Measurements from ENCODE around the gene SSR1. TPM values are rescaled to one million over a fixed set of nuclear protein-coding genes. Genes with fewer than 3 reads are reported as not detected.
"Not testable (repeated sequence)": the region's sequence is repeated elsewhere in the genome, so short reads cannot be mapped to it uniquely, and the experiment has no call there.

Gene SSR1
- total RNA-seq, 3 donors from 2014 or later (not counting 1 experiment from before 2014, with no cell fraction given): 82.8 to 97.6 (median 93.1) TPM

GRCh38 chr6:7316658-7317533, 3.9 kb upstream of the SSR1 start:
- Histone ChIP-seq H3K27me3 (ENCODE audit: control insufficient read depth, insufficient read depth, low read length) (no peaks in the 10 kb centered on the region), H3K36me3 (ENCODE audit: control insufficient read depth, insufficient read depth, low read length) (no peaks in the 10 kb centered on the region), H3K4me1 (ENCODE audit: control insufficient read depth, insufficient read depth, low read length) (peaks cover 11% of the 10 kb centered on the region), H3K27ac (ENCODE audit: low read length) (no peak overlapping the region), H3K4me3 (ENCODE audit: low read length) (no peak overlapping the region), H3K9me3 (ENCODE audit: control insufficient read depth, insufficient read depth, low read length) (no peaks in the 10 kb centered on the region)
- Mint-ChIP-seq H3K4me3 (no peak overlapping the region), H3K27ac (no peak overlapping the region), H3K36me3 (no peaks in the 10 kb centered on the region), H3K27me3 (ENCODE audit: low read depth in 2 of 2) (no peaks in the 10 kb centered on the region), H3K9me3 (no peaks in the 10 kb centered on the region), H3K4me1 (peaks cover 7 to 12% of the 10 kb centered on the region in 2 donors)
- intact Hi-C loops (cut with micrococcal nuclease): no loop called here
- no peak for DNase-seq
- no peak for ATAC-seq
- TF ChIP-seq, protein P1, sequence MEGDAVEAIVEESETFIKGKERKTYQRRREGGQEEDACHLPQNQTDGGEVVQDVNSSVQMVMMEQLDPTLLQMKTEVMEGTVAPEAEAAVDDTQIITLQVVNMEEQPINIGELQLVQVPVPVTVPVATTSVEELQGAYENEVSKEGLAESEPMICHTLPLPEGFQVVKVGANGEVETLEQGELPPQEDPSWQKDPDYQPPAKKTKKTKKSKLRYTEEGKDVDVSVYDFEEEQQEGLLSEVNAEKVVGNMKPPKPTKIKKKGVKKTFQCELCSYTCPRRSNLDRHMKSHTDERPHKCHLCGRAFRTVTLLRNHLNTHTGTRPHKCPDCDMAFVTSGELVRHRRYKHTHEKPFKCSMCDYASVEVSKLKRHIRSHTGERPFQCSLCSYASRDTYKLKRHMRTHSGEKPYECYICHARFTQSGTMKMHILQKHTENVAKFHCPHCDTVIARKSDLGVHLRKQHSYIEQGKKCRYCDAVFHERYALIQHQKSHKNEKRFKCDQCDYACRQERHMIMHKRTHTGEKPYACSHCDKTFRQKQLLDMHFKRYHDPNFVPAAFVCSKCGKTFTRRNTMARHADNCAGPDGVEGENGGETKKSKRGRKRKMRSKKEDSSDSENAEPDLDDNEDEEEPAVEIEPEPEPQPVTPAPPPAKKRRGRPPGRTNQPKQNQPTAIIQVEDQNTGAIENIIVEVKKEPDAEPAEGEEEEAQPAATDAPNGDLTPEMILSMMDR (IDR thresholded peaks at IDR 0.05): no peak
- WGBS (ENCODE audit: insufficient coverage): 95% methylated on average over 41 of the region's 41 CpGs

- H3K9me3 Mint-ChIP-seq: no peaks in the 10 kb centered on the region
- H3K4me1 Mint-ChIP-seq: peaks cover 12 to 19% of the 10 kb centered on the region in 2 donors
- ATAC-seq (no peak), DNase-seq (no peak)
- H3K4me3 Mint-ChIP-seq: no peak overlapping the region
- no peaks in the 10 kb centered on the region for H3K36me3 Mint-ChIP-seq
- no peaks in the 10 kb centered on the region for H3K27me3 ChIP-seq (ENCODE audit: control insufficient read depth, insufficient read depth, low read length)
- H3K27ac ChIP-seq (ENCODE audit: low read length): no peak overlapping the region
- no peak overlapping the region for H3K4me3 ChIP-seq (ENCODE audit: low read length)
- H3K9me3 ChIP-seq (ENCODE audit: control insufficient read depth, insufficient read depth, low read length): no peaks in the 10 kb centered on the region
- intact Hi-C loops (cut with micrococcal nuclease): no loop called here
- H3K27ac Mint-ChIP-seq: no peak overlapping the region
- no peaks in the 10 kb centered on the region for H3K36me3 ChIP-seq (ENCODE audit: control insufficient read depth, insufficient read depth, low read length)
- 73% methylated on average over 6 of the region's 6 CpGs for WGBS (ENCODE audit: insufficient coverage)
- H3K27me3 Mint-ChIP-seq (ENCODE audit: low read depth in 2 of 2): no peaks in the 10 kb centered on the region
- TF ChIP-seq, protein P1 (IDR thresholded peaks at IDR 0.05): no peak
- peaks cover 11% of the 10 kb centered on the region for H3K4me1 ChIP-seq (ENCODE audit: control insufficient read depth, insufficient read depth, low read length)
Observed at GRCh38 chr6:7315948-7316365, 3.0 kb upstream of the SSR1 start.

GRCh38 chr6:7315087-7315947, 2.3 kb upstream of the SSR1 start:
- H3K27me3 ChIP-seq (ENCODE audit: control insufficient read depth, insufficient read depth, low read length); H3K9me3 Mint-ChIP-seq; DNase-seq; H3K27ac ChIP-seq (ENCODE audit: low read length); H3K4me3 Mint-ChIP-seq; H3K36me3 Mint-ChIP-seq; H3K4me3 ChIP-seq (ENCODE audit: low read length); H3K27me3 Mint-ChIP-seq (ENCODE audit: low read depth in 2 of 2); intact Hi-C loops (cut with micrococcal nuclease); H3K36me3 ChIP-seq (ENCODE audit: control insufficient read depth, insufficient read depth, low read length); H3K9me3 ChIP-seq (ENCODE audit: control insufficient read depth, insufficient read depth, low read length); ATAC-seq: not testable (repeated sequence)
- H3K4me1 Mint-ChIP-seq: peaks cover 13 to 21% of the 10 kb centered on the region in 2 donors
- H3K27ac Mint-ChIP-seq: peak overlapping the region in 1 of 2 donors; percentile 90
- peaks cover 14% of the 10 kb centered on the region for H3K4me1 ChIP-seq (ENCODE audit: control insufficient read depth, insufficient read depth, low read length)
- WGBS (ENCODE audit: insufficient coverage): 90% methylated on average over 34 of the region's 34 CpGs

DNA sequence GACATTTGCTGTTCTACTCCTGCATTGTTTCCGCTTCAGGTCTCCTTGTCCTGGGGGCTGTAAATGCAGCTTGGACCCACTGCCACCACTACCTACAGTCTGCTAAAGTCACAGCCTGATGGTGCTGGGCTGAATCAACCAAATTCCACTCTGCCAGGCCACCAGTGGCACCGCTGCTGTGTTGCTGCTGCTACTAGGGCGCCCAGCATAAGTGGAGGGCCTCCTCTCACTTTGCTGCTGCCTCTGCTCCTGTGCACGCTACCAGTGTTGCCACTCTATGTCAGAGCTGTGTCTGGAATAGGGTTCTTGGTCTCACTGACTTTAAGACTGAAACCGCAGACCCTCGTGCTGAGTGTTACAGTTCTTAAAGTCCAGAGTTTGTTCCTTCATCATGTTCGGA, 1.4 kb upstream of the SSR1 start:
- 85% methylated on average over 7 of the region's 7 CpGs for WGBS (ENCODE audit: insufficient coverage)
- ATAC-seq (no peak), DNase-seq (peak in 1 of 2 donors; percentile 7)
- H3K4me3 Mint-ChIP-seq: peak overlapping the region; percentile 37
- H3K9me3 Mint-ChIP-seq: no peaks in the 10 kb centered on the region
- H3K9me3 ChIP-seq (ENCODE audit: control insufficient read depth, insufficient read depth, low read length): no peaks in the 10 kb centered on the region
- H3K4me3 ChIP-seq (ENCODE audit: low read length): no peak overlapping the region
- TF ChIP-seq, protein P1 (IDR thresholded peaks at IDR 0.05): no peak
- H3K27ac ChIP-seq (ENCODE audit: low read length): peak overlapping the region; percentile 82
- peaks cover 16% of the 10 kb centered on the region for H3K4me1 ChIP-seq (ENCODE audit: control insufficient read depth, insufficient read depth, low read length)
- no peaks in the 10 kb centered on the region for H3K27me3 Mint-ChIP-seq (ENCODE audit: low read depth in 2 of 2)
- H3K4me1 Mint-ChIP-seq: peaks cover 21 to 29% of the 10 kb centered on the region in 2 donors
- no peaks in the 10 kb centered on the region for H3K36me3 Mint-ChIP-seq
- H3K27me3 ChIP-seq (ENCODE audit: control insufficient read depth, insufficient read depth, low read length): no peaks in the 10 kb centered on the region
- H3K36me3 ChIP-seq (ENCODE audit: control insufficient read depth, insufficient read depth, low read length): peaks cover 2% of the 10 kb centered on the region
- H3K27ac Mint-ChIP-seq: peak overlapping the region; percentile 90 to 94
- intact Hi-C loops (cut with micrococcal nuclease): no loop called here

Measured in natural killer cell (primary cell).